SJCRH30 (cell line): Measurements from ENCODE around the gene GTSE1. TPM values are rescaled to one million over a fixed set of nuclear protein-coding genes. Genes with fewer than 3 reads are reported as not detected.
A peak's percentile ranks its signal among the peaks of the same experiment; 100 is the strongest.

Experiments used
- DNase-seq, 2 experiments: peaks; one replicate each; pipeline ENCODE4 v3.0.0-alpha.2; 2015 to 2020
- H3K27ac ChIP-seq: fragments of 250-450 bp; sonication (Bioruptor Pico); 2 replicates; pipeline ENCODE4 v1.5.1; 2020; ENCODE audit warnings: mild to moderate bottlenecking, moderate library complexity
- H3K27me3 ChIP-seq: fragments of 250-450 bp; sonication (Bioruptor Pico); 2 replicates; pipeline ENCODE4 v1.5.1; 2020; ENCODE audit warnings: mild to moderate bottlenecking, moderate library complexity
- H3K36me3 ChIP-seq: fragments of 250-450 bp; sonication (Bioruptor Pico); 2 replicates; pipeline ENCODE4 v1.5.1; 2020; ENCODE audit warnings: mild to moderate bottlenecking, moderate library complexity
- H3K4me1 ChIP-seq: fragments of 250-450 bp; sonication (Bioruptor Pico); 2 replicates; pipeline ENCODE4 v1.5.1; 2020; ENCODE audit warnings: mild to moderate bottlenecking, moderate library complexity
- H3K4me3 ChIP-seq: fragments of 250-450 bp; sonication (Bioruptor Pico); 2 replicates; pipeline ENCODE4 v1.5.1; 2020; ENCODE audit warnings: mild to moderate bottlenecking, moderate library complexity
- H3K9me3 ChIP-seq: fragments of 250-450 bp; sonication (Bioruptor Pico); replicated peaks from 2 replicates; pipeline ENCODE4 v1.5.1; 2020; ENCODE audit warnings: mild to moderate bottlenecking, moderate library complexity
- total RNA-seq: library from RNA; depleted of rRNA; stranded (reverse); fragments of >200 nt; shearing (Covaris generic); gene quantifications from 2 replicates; pipeline ENCODE4 v1.2.3, GENCODE V29; 2014

The GTSE1 gene
- total RNA-seq, 1 experiment from 2014 or later = 57.8 TPM

GRCh38 chr22:46286006-46286405, 10.7 kb upstream of the GTSE1 start:
- Histone ChIP-seq H3K9me3 (no peaks in the 10 kb centered on the region), H3K4me3 (no peak overlapping the region), H3K27me3 (no peaks in the 10 kb centered on the region), H3K36me3 (peaks cover 10% of the 10 kb centered on the region), H3K4me1 (no peaks in the 10 kb centered on the region), H3K27ac (no peak overlapping the region)
- DNase-seq = no peak

- no peak overlapping the region for H3K4me3 ChIP-seq
- no peaks in the 10 kb centered on the region for H3K27me3 ChIP-seq
- no peak for DNase-seq
- H3K4me1 ChIP-seq = no peaks in the 10 kb centered on the region
- no peak overlapping the region for H3K27ac ChIP-seq
- peaks cover 13% of the 10 kb centered on the region for H3K36me3 ChIP-seq
- no peaks in the 10 kb centered on the region for H3K9me3 ChIP-seq
These were observed 9.5 kb upstream of the GTSE1 start for GRCh38 chr22:46286941-46287872.

- peaks cover 13% of the 10 kb centered on the region for H3K36me3 ChIP-seq
- H3K4me3 ChIP-seq = no peak overlapping the region
- no peak overlapping the region for H3K27ac ChIP-seq
- H3K4me1 ChIP-seq = no peaks in the 10 kb centered on the region
- no peaks in the 10 kb centered on the region for H3K9me3 ChIP-seq
- DNase-seq = no peak
- no peaks in the 10 kb centered on the region for H3K27me3 ChIP-seq
These were observed 8.6 kb upstream of the GTSE1 start for GRCh38 chr22:46287873-46288751.

- no peak overlapping the region for H3K27ac ChIP-seq
- peaks cover 12% of the 10 kb centered on the region for H3K36me3 ChIP-seq
- no peak overlapping the region for H3K4me3 ChIP-seq
- no peaks in the 10 kb centered on the region for H3K9me3 ChIP-seq
- no peaks in the 10 kb centered on the region for H3K4me1 ChIP-seq
- no peak for DNase-seq
- no peaks in the 10 kb centered on the region for H3K27me3 ChIP-seq
These were observed 7.8 kb upstream of the GTSE1 start for GRCh38 chr22:46288846-46289243.

GRCh38 chr22:46289244-46289891, 7.3 kb upstream of the GTSE1 start:
- Histone ChIP-seq H3K4me3 (no peak overlapping the region), H3K36me3 (peaks cover 7% of the 10 kb centered on the region), H3K9me3 (no peaks in the 10 kb centered on the region), H3K4me1 (no peaks in the 10 kb centered on the region), H3K27me3 (no peaks in the 10 kb centered on the region), H3K27ac (no peak overlapping the region)
- no peak for DNase-seq

- H3K4me1 ChIP-seq = 0 out of 2 replicates have a peak, but pooled peaks cover under 1% of the 10 kb centered on the region
- no peaks in the 10 kb centered on the region for H3K9me3 ChIP-seq
- H3K4me3 ChIP-seq = no peak overlapping the region
- no peak overlapping the region for H3K27ac ChIP-seq
- H3K27me3 ChIP-seq = no peaks in the 10 kb centered on the region
- peaks cover 3% of the 10 kb centered on the region; the same call in 1 of the 2 replicates for H3K36me3 ChIP-seq
- no peak for DNase-seq
These were observed 6.4 kb upstream of the GTSE1 start for GRCh38 chr22:46290121-46290842.

- H3K36me3 ChIP-seq = peaks cover 3% of the 10 kb centered on the region; the same call in 1 of the 2 replicates
- H3K4me1 ChIP-seq = peaks cover 3% of the 10 kb centered on the region; the same call in 1 of the 2 replicates
- no peak overlapping the region for H3K4me3 ChIP-seq
- H3K27me3 ChIP-seq = no peaks in the 10 kb centered on the region
- H3K27ac ChIP-seq = no peak overlapping the region
- no peaks in the 10 kb centered on the region for H3K9me3 ChIP-seq
- DNase-seq = no peak
These were observed 5.6 kb upstream of the GTSE1 start for GRCh38 chr22:46290843-46291785.

GRCh38 chr22:46292173-46292572, 4.5 kb upstream of the GTSE1 start:
- Histone ChIP-seq H3K9me3 (no peaks in the 10 kb centered on the region), H3K36me3 (peaks cover 3% of the 10 kb centered on the region; the same call in 1 of the 2 replicates), H3K4me3 (no peak overlapping the region), H3K27ac (no peak overlapping the region), H3K4me1 (peaks cover 3% of the 10 kb centered on the region; the same call in 1 of the 2 replicates), H3K27me3 (no peaks in the 10 kb centered on the region)
- DNase-seq = no peak

- Histone ChIP-seq H3K4me1 (peaks cover 3% of the 10 kb centered on the region; the same call in 1 of the 2 replicates), H3K27me3 (no peaks in the 10 kb centered on the region), H3K36me3 (peaks cover 3% of the 10 kb centered on the region; the same call in 1 of the 2 replicates), H3K27ac (no peak overlapping the region), H3K9me3 (no peaks in the 10 kb centered on the region), H3K4me3 (no peak overlapping the region)
- DNase-seq = no peak
These were observed 3.9 kb upstream of the GTSE1 start for GRCh38 chr22:46292732-46293131.

GRCh38 chr22:46293577-46294260, 3.0 kb upstream of the GTSE1 start:
- H3K9me3 ChIP-seq = no peaks in the 10 kb centered on the region
- no peaks in the 10 kb centered on the region for H3K27me3 ChIP-seq
- DNase-seq = no peak
- H3K4me1 ChIP-seq = peaks cover 6% of the 10 kb centered on the region; the same call in 1 of the 2 replicates
- H3K36me3 ChIP-seq = peaks cover 11% of the 10 kb centered on the region
- H3K27ac ChIP-seq = no peak overlapping the region
- no peak overlapping the region for H3K4me3 ChIP-seq

GRCh38 chr22:46294784-46295183, 1.9 kb upstream of the GTSE1 start:
- H3K4me3 ChIP-seq = no peak overlapping the region
- H3K4me1 ChIP-seq = peaks cover 6% of the 10 kb centered on the region; the same call in 1 of the 2 replicates
- H3K36me3 ChIP-seq = peaks cover 19% of the 10 kb centered on the region
- H3K27ac ChIP-seq = no peak overlapping the region
- H3K27me3 ChIP-seq = no peaks in the 10 kb centered on the region
- H3K9me3 ChIP-seq = no peaks in the 10 kb centered on the region
- no peak for DNase-seq

- peak overlapping the region; percentile 94 for H3K4me3 ChIP-seq
- peaks cover 23% of the 10 kb centered on the region for H3K36me3 ChIP-seq
- peak overlapping the region; percentile 86 for H3K27ac ChIP-seq
- H3K27me3 ChIP-seq = no peaks in the 10 kb centered on the region
- H3K4me1 ChIP-seq = peaks cover 6% of the 10 kb centered on the region; the same call in 1 of the 2 replicates
- DNase-seq = peak in 1 of 2 experiments; percentile 42
- H3K9me3 ChIP-seq = no peaks in the 10 kb centered on the region
These were observed 1.2 kb upstream of the GTSE1 start for GRCh38 chr22:46295277-46295971.
